A673 (cell line): ENCODE measurements around the gene NUP188.

Source experiments
- CTCF ChIP-seq: fragments of 300-800, 200-600 bp; sonication (generic); conservative IDR thresholded peaks from 2 replicates; pipeline ENCODE4 v1.5.1; 2017; ENCODE audit warnings: low read depth, mild to moderate bottlenecking, antibody characterized with exemption, low read length, moderate library complexity, mixed read lengths
- EZH2 ChIP-seq: fragments of 200-600 bp; sonication (generic); IDR thresholded peaks from 2 replicates; pipeline ENCODE4 v1.6.1; 2017; ENCODE audit warnings: borderline replicate concordance, low read depth, mild to moderate bottlenecking, mixed read lengths, antibody characterized with exemption, low read length; ENCODE audit not compliant: poor library complexity, severe bottlenecking

DNA sequence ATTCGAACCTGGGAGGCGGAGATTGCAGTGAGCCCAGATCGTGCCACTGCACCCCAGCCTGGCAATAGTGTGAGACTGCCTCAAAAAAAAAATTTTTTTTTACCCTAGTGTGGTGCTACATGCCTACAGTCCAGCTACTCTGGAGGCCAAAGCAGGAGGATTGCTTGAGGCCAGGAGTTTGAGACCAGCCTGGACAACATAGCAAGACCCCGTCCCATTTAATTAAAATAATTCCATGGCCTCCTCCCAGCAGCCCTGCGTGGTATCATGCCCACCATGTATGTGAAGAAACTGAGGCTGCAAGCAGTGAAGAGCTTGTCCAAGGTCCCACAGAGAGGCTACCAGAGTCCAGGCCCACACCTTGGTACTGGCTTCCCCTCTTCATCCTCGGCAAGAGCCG lies 46.1 kb upstream of the NUP188 start:
- TF ChIP-seq CTCF (no peak), EZH2 (no peak)
